Measurements from ENCODE around the gene DRD3. TPM values are rescaled to one million over a fixed set of nuclear protein-coding genes. Genes with fewer than 3 reads are reported as not detected.

Gene DRD3
- total RNA-seq, 1 experiment from 2014 or later, result not detected

DNA sequence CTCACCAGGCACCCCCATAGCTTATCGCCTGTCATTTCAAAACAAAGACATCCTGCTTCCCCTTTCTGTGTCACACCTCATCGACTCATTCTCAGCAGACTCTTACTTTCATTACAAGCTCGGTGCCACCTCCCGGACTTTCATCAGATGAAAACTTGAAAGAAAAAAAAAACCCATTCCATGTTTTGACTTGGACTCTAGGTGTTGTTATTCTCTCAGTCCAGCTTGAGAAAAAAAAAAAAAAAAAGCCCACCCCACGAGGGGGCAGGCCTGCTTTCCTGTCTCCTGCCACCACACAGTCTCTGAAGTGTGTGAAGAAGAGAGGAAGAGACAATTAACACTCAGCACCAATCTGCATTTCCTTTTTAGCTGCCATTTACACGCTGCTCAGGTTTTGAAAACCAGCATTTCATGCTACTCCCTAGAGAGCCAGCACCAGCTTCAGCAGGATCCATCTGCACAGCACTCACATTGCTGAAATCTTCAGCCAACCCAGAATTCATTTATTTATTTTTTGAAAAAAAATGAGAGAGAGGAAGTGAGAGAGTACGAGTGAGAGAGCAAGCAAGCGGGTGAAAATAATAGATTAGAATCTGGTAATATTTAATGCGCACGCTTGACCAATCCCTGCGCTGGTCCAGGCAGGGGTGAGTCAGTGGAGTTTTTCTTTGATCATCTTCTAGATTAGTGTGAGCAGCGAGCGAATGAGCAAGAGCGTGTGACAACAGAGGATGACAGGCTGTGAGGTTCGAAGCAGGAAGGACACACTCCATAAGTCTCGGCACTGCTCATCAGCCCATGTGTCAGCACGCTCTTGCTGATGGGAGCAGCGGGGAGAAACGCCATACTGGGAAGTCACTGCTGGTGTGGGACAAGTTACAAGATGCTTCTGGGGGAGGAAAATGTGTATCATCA lies 35.0 kb upstream of the DRD3 start:
- no peaks in the 10 kb centered on the region for H3K27me3 Mint-ChIP-seq (ENCODE audit: insufficient read depth, unreplicated experiment)
- Histone ChIP-seq H3K4me1 (no peaks in the 10 kb centered on the region), H3K4me3 (ENCODE audit: low read depth, low read length) (no peak overlapping the region), H3K27me3 (replicated peaks; ENCODE audit: control insufficient read depth, insufficient read depth, low read length) (no peaks in the 10 kb centered on the region), H3K36me3 (ENCODE audit: control insufficient read depth, insufficient read depth, low read length) (no peaks in the 10 kb centered on the region), H3K9me3 (no peaks in the 10 kb centered on the region)
- CTCF ChIA-PET, result interaction anchor here (0.6 to 0.7 kb wide), 5 partner anchors 86 to 972 kb away, joined by 4 to 7 read pairs (median 5); no protein-coding TSS in a partner anchor
- POLR2A ChIA-PET, result no interaction called here
- H3K36me3 Mint-ChIP-seq (ENCODE audit: insufficient read depth, unreplicated experiment), result no peaks in the 10 kb centered on the region
- no peak for DNase-seq
- BruUV-seq (replicated peaks), result no TSS peak
- H3K4me1 Mint-ChIP-seq (ENCODE audit: low read depth, unreplicated experiment), result no peaks in the 10 kb centered on the region
- TF ChIP-seq CTCF (IDR thresholded peaks at IDR 0.05; ENCODE audit: insufficient read depth in 1 of 2, low read depth in 1 of 2, low read length in 1 of 2, severe bottlenecking in 1 of 2, unreplicated experiment in 1 of 2), result no peak
- H3K27ac Mint-ChIP-seq (ENCODE audit: unreplicated experiment), result no peak overlapping the region
- intact Hi-C loops (cut with micrococcal nuclease; ENCODE audit: unreplicated experiment), result no loop called here
- no peaks in the 10 kb centered on the region for H3K9me3 Mint-ChIP-seq (ENCODE audit: unreplicated experiment)
- no peak overlapping the region for H3K4me3 Mint-ChIP-seq (ENCODE audit: unreplicated experiment)

- ChIA-PET CTCF (interaction anchor here (0.6 to 0.7 kb wide), 4 partner anchors 121 to 973 kb away, joined by 4 to 7 read pairs (median 6); no protein-coding TSS in a partner anchor), POLR2A (no interaction called here)
- no peak for DNase-seq
- intact Hi-C loops (cut with micrococcal nuclease; ENCODE audit: unreplicated experiment), result no loop called here
- no peak overlapping the region for H3K4me3 Mint-ChIP-seq (ENCODE audit: unreplicated experiment)
- Histone ChIP-seq H3K9me3 (no peaks in the 10 kb centered on the region), H3K4me3 (ENCODE audit: low read depth, low read length) (no peak overlapping the region), H3K36me3 (ENCODE audit: control insufficient read depth, insufficient read depth, low read length) (no peaks in the 10 kb centered on the region), H3K27me3 (replicated peaks; ENCODE audit: control insufficient read depth, insufficient read depth, low read length) (no peaks in the 10 kb centered on the region), H3K4me1 (no peaks in the 10 kb centered on the region)
- no peak overlapping the region for H3K27ac Mint-ChIP-seq (ENCODE audit: unreplicated experiment)
- H3K9me3 Mint-ChIP-seq (ENCODE audit: unreplicated experiment), result no peaks in the 10 kb centered on the region
- no peaks in the 10 kb centered on the region for H3K4me1 Mint-ChIP-seq (ENCODE audit: low read depth, unreplicated experiment)
- no peak for TF ChIP-seq CTCF (IDR thresholded peaks at IDR 0.05; ENCODE audit: insufficient read depth in 1 of 2, low read depth in 1 of 2, low read length in 1 of 2, severe bottlenecking in 1 of 2, unreplicated experiment in 1 of 2)
- no peaks in the 10 kb centered on the region for H3K27me3 Mint-ChIP-seq (ENCODE audit: insufficient read depth, unreplicated experiment)
- no TSS peak for BruUV-seq (replicated peaks)
- no peaks in the 10 kb centered on the region for H3K36me3 Mint-ChIP-seq (ENCODE audit: insufficient read depth, unreplicated experiment)
Measured at GRCh38 chr3:114213292-114213626, 34.4 kb upstream of the DRD3 start.

DNA sequence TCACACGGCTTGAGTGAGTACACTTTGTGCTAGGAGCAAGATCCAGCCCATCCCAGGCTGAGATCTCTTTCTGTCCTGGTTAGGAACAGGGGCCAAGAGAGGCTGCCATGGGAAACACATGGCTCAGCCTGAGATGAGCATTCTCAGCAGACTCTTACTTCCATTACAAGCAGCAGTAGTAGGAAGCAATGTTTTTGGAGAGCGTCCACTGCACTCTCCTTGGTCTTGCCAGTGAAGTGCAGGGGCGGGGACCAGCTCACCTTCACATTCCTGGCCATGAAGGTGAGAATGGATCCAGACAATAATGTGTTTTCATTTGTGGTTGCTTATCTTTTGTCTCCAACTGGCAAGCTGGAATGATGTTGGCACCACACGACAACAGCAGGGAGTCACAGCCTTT lies 33.8 kb upstream of the DRD3 start:
- H3K36me3 Mint-ChIP-seq (ENCODE audit: insufficient read depth, unreplicated experiment), result no peaks in the 10 kb centered on the region
- BruUV-seq (replicated peaks), result no TSS peak
- CTCF ChIA-PET, result no interaction called here

More for the DNA sequence above, 33.8 kb upstream of the DRD3 start:
- no peaks in the 10 kb centered on the region for H3K4me1 Mint-ChIP-seq (ENCODE audit: low read depth, unreplicated experiment)
- DNase-seq, result no peak
- POLR2A ChIA-PET, result no interaction called here
- H3K4me3 Mint-ChIP-seq (ENCODE audit: unreplicated experiment), result no peak overlapping the region
- no peaks in the 10 kb centered on the region for H3K4me1 ChIP-seq
- intact Hi-C loops (cut with micrococcal nuclease; ENCODE audit: unreplicated experiment), result no loop called here
- no peak overlapping the region for H3K27ac Mint-ChIP-seq (ENCODE audit: unreplicated experiment)
- H3K4me3 ChIP-seq (ENCODE audit: low read depth, low read length), result no peak overlapping the region
- no peaks in the 10 kb centered on the region for H3K9me3 Mint-ChIP-seq (ENCODE audit: unreplicated experiment)
- no peaks in the 10 kb centered on the region for H3K36me3 ChIP-seq (ENCODE audit: control insufficient read depth, insufficient read depth, low read length)
- H3K27me3 Mint-ChIP-seq (ENCODE audit: insufficient read depth, unreplicated experiment), result no peaks in the 10 kb centered on the region
- no peaks in the 10 kb centered on the region for H3K27me3 ChIP-seq (replicated peaks; ENCODE audit: control insufficient read depth, insufficient read depth, low read length)
- TF ChIP-seq CTCF (IDR thresholded peaks at IDR 0.05; ENCODE audit: insufficient read depth in 1 of 2, low read depth in 1 of 2, low read length in 1 of 2, severe bottlenecking in 1 of 2, unreplicated experiment in 1 of 2), result no peak
- no peaks in the 10 kb centered on the region for H3K9me3 ChIP-seq
